ENCODE data around the gene UFC1. TPM values are rescaled to one million over a fixed set of nuclear protein-coding genes. Genes with fewer than 3 reads are reported as not detected.

The UFC1 gene
- total RNA-seq, 2 experiments from 2014 or later: 96.6 to 97.8 TPM

- intact Hi-C loops (cut with DNase I, micrococcal nuclease): no loop called here
- ATAC-seq (ENCODE audit: poor library complexity): no peak
- POLR2A ChIA-PET: interaction anchor here (0.9 to 1.1 kb wide), 2 partner anchors 10 to 97 kb away, joined by 3 read pairs; partner anchors contain the start of gene DEDD
- Mint-ChIP-seq H3K4me1 (ENCODE audit: low read depth) (peaks cover 38% of the 10 kb centered on the region), H3K36me3 (ENCODE audit: low read depth) (peaks cover 88% of the 10 kb centered on the region), H3K27ac (no peak overlapping the region), H3K4me3 (no peak overlapping the region), H3K9me3 (no peaks in the 10 kb centered on the region), H3K27me3 (no peaks in the 10 kb centered on the region)
- Histone ChIP-seq H3K27ac (ENCODE audit: low read depth in 1 of 2, low read length in 2 of 2) (no peak overlapping the region), H3K36me3 (ENCODE audit: insufficient read depth, low read length) (peaks cover 73% of the 10 kb centered on the region), H3K4me3 (ENCODE audit: low read length) (no peak overlapping the region), H3K9me3 (ENCODE audit: control insufficient read depth in 1 of 2, insufficient read depth in 1 of 2, low read length in 2 of 2) (no peaks in the 10 kb centered on the region), H3K4me1 (ENCODE audit: insufficient read depth, low read length) (peaks cover 30% of the 10 kb centered on the region), H3K27me3 (ENCODE audit: control insufficient read depth in 1 of 2, insufficient read depth in 2 of 2, low read length in 2 of 2) (no peaks in the 10 kb centered on the region)
- no peak for DNase-seq
- CTCF ChIA-PET: no interaction called here
- no peak for TF ChIP-seq CTCF (IDR thresholded peaks at IDR 0.05)
These were observed 30.8 kb upstream of the UFC1 start for GRCh38 chr1:161122967-161123366.

GRCh38 chr1:161127649-161128048 lies 26.1 kb upstream of the UFC1 start:
- peaks cover 29% of the 10 kb centered on the region for H3K4me1 ChIP-seq (ENCODE audit: insufficient read depth, low read length)
- H3K9me3 ChIP-seq (ENCODE audit: control insufficient read depth in 1 of 2, insufficient read depth in 1 of 2, low read length in 2 of 2): no peaks in the 10 kb centered on the region
- DNase-seq (no peak), ATAC-seq (ENCODE audit: poor library complexity) (no peak)
- ChIA-PET CTCF (interaction anchor here (0.8 to 1.0 kb wide), 2 partner anchors 56 to 261 kb away, joined by 3 read pairs; no protein-coding TSS in a partner anchor), POLR2A (interaction anchor here (0.6 to 1.7 kb wide), 4 partner anchors 10 to 30 kb away, joined by 3 to 8 read pairs (median 4); partner anchors contain the start of genes NIT1, PFDN2 and UFC1)
- H3K27me3 ChIP-seq (ENCODE audit: control insufficient read depth in 1 of 2, insufficient read depth in 2 of 2, low read length in 2 of 2): no peaks in the 10 kb centered on the region
- H3K4me3 ChIP-seq (ENCODE audit: low read length): no peak overlapping the region
- peaks cover 65% of the 10 kb centered on the region for H3K36me3 ChIP-seq (ENCODE audit: insufficient read depth, low read length)
- peaks cover 88% of the 10 kb centered on the region for H3K36me3 Mint-ChIP-seq (ENCODE audit: low read depth)
- no peak for TF ChIP-seq CTCF (IDR thresholded peaks at IDR 0.05)
- peak overlapping the region; percentile 65 for H3K27ac Mint-ChIP-seq
- H3K4me1 Mint-ChIP-seq (ENCODE audit: low read depth): peaks cover 53% of the 10 kb centered on the region
- no peaks in the 10 kb centered on the region for H3K9me3 Mint-ChIP-seq
- intact Hi-C loops (cut with DNase I, micrococcal nuclease): no loop called here
- H3K27me3 Mint-ChIP-seq: no peaks in the 10 kb centered on the region
- no peak overlapping the region for H3K4me3 Mint-ChIP-seq
- H3K27ac ChIP-seq (ENCODE audit: low read depth in 1 of 2, low read length in 2 of 2): no peak overlapping the region

- Mint-ChIP-seq H3K9me3 (no peaks in the 10 kb centered on the region), H3K27me3 (no peaks in the 10 kb centered on the region), H3K27ac (peak overlapping the region; percentile 65), H3K4me3 (no peak overlapping the region), H3K36me3 (ENCODE audit: low read depth) (peaks cover 76% of the 10 kb centered on the region), H3K4me1 (ENCODE audit: low read depth) (peaks cover 53% of the 10 kb centered on the region)
- ChIA-PET CTCF (interaction anchor here (1.7 kb wide), 1 partner anchor 24 kb away, joined by 3 read pairs; no protein-coding TSS in a partner anchor), POLR2A (interaction anchor here (1.7 kb wide), 1 partner anchor 11 kb away, joined by 8 read pairs; the partner anchor contains the start of genes NIT1 and PFDN2)
- Histone ChIP-seq H3K27me3 (ENCODE audit: control insufficient read depth in 1 of 2, insufficient read depth in 2 of 2, low read length in 2 of 2) (no peaks in the 10 kb centered on the region), H3K36me3 (ENCODE audit: insufficient read depth, low read length) (peaks cover 54% of the 10 kb centered on the region), H3K9me3 (ENCODE audit: control insufficient read depth in 1 of 2, insufficient read depth in 1 of 2, low read length in 2 of 2) (no peaks in the 10 kb centered on the region), H3K27ac (ENCODE audit: low read depth in 1 of 2, low read length in 2 of 2) (no peak overlapping the region), H3K4me1 (ENCODE audit: insufficient read depth, low read length) (peaks cover 39% of the 10 kb centered on the region), H3K4me3 (ENCODE audit: low read length) (no peak overlapping the region)
- no peak for TF ChIP-seq CTCF (IDR thresholded peaks at IDR 0.05)
- intact Hi-C loops (cut with DNase I, micrococcal nuclease): no loop called here
- DNase-seq (no peak), ATAC-seq (ENCODE audit: poor library complexity) (no peak)
These were observed 25.0 kb upstream of the UFC1 start for GRCh38 chr1:161128591-161129420.

Data from CD4-positive, alpha-beta T cell (primary cell).